GM19455 (cell line): ENCODE results near the gene NR3C1.

ENCODE experiments used
- ATAC-seq: cut with Tn5 transposase; IDR thresholded peaks from one replicate; pipeline ENCODE4 v1.9.1; 2021; ENCODE audit not compliant: unreplicated experiment

Gene NR3C1

GRCh38 chr5:143314099-143314498 is 89.4 kb downstream of the NR3C1 start:
- ATAC-seq, result no peak

GRCh38 chr5:143313298-143313852 is 90.1 kb downstream of the NR3C1 start:
- ATAC-seq, result no peak

GRCh38 chr5:143312822-143313221 is 90.7 kb downstream of the NR3C1 start:
- ATAC-seq, result no peak

DNA sequence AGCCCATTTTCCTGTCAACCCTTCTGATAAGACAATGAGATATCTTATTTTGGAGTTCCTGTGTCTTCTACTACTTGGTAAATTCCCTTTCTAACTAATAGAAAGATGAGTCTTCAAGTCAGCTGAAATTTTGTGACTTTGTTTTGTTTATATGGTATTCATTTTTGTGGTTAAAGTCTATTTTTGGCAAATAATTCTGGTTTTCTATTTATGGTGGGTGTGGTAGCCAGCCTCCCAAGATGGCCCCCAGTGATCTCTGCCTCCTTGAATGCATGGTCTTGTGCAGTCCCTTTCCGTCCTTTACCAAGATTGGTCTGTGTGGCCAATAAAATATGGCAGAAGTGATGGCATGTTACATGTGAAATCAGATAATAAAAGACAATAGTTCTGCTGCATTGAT is 91.5 kb downstream of the NR3C1 start:
- ATAC-seq, result no peak

DNA sequence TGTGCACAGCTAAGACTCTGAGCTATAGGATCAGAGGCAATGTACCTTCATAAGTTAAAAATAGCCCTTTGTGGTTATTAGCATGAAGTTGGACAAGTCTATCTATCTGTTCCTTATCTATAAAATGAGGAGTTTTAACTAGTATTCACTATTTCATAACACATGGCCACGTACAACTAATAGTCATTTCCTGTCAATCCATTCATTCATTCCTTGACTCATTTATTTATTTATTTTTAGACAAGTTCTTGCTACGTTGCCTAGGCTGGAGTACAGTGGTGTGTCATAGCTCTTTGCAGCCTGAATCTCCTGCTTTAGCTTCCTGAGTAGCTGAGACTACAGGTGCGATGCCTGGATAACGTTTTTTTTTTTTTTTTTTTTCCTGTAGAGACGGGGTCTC is 92.1 kb downstream of the NR3C1 start:
- no peak for ATAC-seq

DNA sequence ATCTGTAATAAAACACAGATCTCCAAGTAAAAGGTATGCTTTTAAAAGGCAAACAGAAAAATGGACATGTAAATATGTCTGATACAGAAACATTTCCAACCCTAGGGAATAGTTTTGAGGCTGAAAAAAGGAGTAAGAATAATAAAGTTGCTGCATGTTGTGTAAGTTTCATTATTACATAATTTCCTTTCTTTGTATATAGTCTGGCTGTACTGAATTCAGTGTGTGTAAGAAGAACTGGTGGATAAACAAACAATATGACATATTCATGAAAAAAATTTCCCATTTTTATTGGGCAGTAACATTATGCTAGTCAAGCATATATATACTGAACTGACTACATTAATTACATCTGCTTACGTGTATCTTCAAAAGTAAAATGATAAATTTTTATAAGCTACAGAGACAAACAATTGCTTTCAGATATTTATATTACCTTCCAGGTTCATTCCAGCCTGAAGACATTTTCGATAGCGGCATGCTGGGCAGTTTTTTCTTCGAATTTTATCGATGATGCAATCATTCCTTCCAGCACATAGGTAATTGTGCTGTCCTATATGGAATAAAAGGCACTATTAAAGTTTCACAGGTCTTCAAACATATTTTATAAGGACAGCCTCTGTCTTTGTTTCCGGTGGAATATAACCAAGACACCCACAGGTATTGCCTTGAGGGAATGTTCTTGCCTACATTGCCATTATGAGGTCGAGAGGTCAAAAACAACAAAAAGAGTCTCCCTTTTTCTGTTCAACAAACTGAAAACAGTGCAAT is 93.6 kb downstream of the NR3C1 start:
- no peak for ATAC-seq

DNA sequence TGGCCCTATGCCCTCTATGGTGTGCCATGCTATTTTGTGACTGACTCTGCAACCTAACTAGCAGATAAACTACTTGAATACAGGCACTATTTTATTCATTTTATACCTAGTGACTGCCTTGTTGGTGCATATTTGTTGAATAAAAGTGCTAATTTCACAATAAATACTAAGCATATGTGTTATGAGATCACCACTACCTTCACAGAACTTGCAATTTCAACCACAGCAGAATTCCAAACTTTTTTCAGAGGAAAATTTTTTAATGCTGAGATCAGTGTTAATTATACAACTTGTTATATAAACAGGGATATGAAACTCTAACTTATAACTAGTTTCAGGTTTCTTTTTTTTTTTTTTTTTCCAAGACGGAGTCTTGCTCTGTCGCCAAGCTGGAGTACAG is 94.8 kb downstream of the NR3C1 start:
- no peak for ATAC-seq

- no peak for ATAC-seq
These were observed 97.4 kb downstream of the NR3C1 start for GRCh38 chr5:143306040-143306439.

DNA sequence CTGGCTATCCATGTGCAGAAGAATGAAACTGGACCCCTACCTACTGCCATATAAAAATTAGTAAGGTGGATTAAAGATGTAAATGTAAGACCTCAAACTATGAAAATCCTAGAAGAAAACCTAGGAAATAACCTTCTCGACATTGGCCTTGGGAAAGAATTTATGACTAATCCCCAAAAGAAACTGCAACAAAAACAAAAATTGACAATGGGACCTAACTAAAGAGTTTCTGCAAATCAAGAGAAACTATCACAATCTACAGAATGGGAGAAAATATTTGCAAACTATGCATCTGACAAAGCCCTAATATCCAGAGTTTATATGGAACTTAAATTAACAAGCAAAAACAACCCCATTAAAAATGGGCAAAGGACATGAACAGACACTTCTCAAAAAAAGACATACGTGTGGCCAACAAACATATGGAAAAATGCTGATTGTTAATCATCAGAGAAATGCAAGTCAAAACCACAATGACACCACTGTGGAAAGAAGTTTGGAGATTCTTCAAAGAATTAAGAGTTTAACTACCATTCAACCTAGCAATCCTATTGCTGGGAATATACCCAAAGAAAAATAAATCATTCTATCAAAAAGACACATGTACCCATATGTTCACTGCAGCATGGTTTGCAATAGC is 98.5 kb downstream of the NR3C1 start:
- ATAC-seq, result no peak

GRCh38 chr5:143302341-143303045 is 101.0 kb downstream of the NR3C1 start:
- ATAC-seq, result no peak

GRCh38 chr5:143297756-143298155 is 105.7 kb downstream of the NR3C1 start:
- no peak for ATAC-seq

DNA sequence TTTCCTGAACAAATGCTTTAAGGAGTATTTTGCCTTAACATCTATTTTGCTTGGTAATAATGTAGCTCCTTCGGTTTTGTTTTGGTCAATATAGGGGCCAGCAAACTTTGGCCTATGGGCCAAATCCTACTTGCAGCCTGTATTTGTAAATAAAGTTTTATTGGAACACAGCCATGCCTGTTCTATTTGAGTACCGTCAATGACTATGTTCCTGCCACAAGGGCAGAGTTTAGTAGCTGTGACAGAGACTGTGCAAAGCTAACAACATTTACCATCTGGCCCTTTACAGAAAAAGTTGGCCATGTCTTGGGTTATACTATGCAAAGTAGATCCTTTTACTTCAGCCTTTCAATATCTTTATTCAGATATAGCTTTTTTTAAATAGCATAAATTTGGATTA is 113.4 kb downstream of the NR3C1 start:
- ATAC-seq, result no peak

- ATAC-seq, result no peak
These were observed 119.0 kb downstream of the NR3C1 start for GRCh38 chr5:143284521-143284920.

GRCh38 chr5:143284002-143284401 is 119.5 kb downstream of the NR3C1 start:
- ATAC-seq, result no peak

DNA sequence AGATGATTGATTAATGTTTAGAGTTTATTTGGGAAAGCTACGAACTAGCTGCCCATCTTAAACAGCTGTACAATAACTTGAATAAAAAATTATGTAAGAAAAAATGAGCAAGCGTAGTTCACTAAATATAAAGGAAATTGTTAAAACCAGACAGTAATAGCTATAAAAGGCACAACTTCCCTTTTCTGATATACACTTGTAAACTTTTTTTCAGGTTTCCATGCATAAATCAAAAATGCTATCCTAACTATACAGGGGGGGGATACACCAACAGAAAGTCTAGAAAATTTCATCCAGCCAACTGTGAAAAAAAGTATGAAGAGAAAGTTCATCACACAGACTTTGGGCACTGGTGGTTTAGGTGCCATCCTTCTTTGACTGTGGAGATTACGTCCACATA is 122.3 kb downstream of the NR3C1 start:
- ATAC-seq, result no peak

DNA sequence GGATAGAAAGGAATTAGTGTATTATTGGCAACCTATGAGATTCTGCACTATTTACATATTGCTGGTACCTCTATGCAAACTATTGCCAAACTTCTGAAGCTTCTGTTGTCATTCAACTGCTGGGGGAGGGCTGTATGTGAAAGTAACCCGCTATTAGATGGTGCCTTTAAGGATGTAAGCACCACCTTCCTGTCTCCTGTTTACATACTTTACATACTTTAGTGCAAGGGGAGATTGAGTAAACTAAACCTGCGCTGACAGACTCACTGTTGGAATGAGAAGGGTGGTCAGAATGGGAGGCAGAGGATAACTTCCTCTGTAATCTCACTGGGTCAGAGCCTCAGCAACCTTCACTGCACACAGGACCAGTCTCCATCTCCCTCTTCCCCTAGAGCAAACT is 123.8 kb downstream of the NR3C1 start:
- no peak for ATAC-seq

GRCh38 chr5:143277536-143277935 is 126.0 kb downstream of the NR3C1 start:
- ATAC-seq, result no peak

- ATAC-seq, result no peak
These were observed 127.7 kb downstream of the NR3C1 start for GRCh38 chr5:143275512-143276363.

DNA sequence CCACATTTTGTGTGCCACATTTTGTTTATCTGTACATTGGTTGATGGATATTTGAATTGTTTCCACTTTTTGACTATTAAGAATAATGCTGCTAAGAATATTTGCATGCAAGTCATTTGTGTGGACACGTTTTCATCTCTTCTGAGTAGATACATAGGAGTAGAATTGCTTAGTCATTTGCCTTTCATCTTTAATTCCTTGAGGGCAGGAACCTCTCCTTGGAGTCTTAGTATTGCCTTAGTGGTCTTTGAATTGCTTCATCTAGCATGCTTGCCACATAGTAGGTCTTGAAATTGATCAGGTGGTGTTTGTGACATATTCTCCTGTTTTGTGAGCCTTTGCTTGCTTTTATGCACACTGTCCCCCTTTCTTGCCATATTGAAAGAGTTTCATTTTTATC is 128.5 kb downstream of the NR3C1 start:
- ATAC-seq, result no peak

DNA sequence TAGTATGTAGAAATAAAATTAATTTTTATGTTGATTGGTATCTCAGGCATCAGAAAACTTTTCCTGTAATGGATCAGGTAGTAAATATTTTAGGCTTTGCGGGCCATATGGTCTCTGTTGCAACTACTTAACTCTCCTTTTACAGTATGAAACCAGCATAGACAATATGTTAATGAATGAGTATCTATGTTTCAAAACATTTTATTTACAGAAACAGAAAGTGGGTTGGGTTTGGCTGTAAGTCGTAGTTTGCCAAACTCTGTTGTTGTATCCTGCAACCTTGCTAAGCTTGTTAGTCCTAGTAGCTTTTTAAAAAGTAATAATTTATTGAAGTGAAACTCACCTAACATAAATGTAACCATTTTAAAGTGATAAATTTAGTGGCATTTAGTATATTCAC is 132.1 kb downstream of the NR3C1 start:
- ATAC-seq, result no peak

DNA sequence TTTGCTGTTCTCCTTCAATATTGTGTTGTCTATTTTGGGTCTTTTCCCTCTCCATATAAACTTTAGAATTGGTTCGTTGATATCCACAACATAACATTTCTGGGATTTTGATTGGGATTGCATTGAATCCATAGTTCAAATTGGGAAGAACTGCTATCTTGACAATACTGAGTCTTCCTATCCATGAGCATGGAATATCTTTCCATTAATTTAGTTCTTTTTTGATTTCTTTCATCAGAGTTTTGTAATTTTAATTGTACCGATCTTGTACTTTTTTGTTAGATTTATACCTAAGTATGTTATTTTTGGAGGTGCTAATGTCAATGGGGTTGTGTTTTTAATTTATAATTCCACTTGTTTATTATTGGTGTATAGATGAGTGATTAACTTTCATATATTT is 135.1 kb downstream of the NR3C1 start:
- no peak for ATAC-seq
